EH (cell line): ENCODE data around the gene PLEKHA7.

Experiments
- DNase-seq: peaks from one replicate; pipeline ENCODE4 v3.0.0-alpha.2; 2015; ENCODE audit warnings: low read depth

Gene PLEKHA7

GRCh38 chr11:16839821-16840220 is 174.4 kb downstream of the PLEKHA7 start:
- no peak for DNase-seq

- DNase-seq, result no peak
These were observed 179.8 kb downstream of the PLEKHA7 start for GRCh38 chr11:16834384-16834783.

- no peak for DNase-seq
These were observed 181.2 kb downstream of the PLEKHA7 start for GRCh38 chr11:16833026-16833425.

GRCh38 chr11:16832193-16832539 is 182.0 kb downstream of the PLEKHA7 start:
- no peak for DNase-seq

DNA sequence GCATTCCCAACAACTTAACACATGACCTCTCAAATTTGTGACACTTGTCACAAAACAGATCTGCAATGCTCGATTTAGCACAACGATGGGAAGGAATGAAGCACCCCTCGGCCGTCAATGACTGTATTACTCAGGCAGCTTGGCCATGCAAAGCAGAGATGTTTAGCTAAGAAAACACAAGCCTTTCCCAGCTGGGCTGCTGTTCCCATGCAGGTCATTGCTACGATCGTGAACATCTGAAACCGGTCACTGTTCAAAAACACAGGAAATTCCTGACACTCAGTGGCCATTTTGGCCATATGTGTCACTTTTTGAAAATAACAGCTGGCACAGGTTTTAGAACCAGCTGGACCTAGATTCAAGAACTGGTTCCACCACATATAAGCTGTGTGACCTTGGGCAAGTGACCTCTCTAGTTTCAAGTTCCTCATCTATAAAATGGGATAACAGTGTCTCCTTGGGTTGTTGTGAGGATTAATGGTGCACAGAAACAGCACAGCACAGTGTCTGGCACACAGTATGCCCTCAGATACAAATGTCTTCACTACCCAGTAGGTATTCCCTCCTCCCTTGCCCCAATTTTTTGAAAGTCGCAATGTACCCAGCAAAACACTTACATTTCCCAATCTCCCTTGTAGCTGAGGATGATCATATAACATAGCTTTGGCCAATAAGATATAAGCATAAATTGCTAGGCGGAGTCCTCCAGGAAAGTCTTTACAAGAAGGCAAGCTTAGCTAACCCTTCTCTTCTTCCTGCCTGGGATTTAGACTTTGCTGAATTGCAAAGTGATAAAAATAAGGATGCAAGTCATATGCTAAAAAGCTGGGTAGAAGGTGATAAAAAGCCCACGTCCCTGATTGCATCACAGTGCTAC is 182.7 kb downstream of the PLEKHA7 start:
- DNase-seq, result peak; percentile 26

- DNase-seq, result no peak
These were observed 187.1 kb downstream of the PLEKHA7 start for GRCh38 chr11:16827139-16827538.

- no peak for DNase-seq
These were observed 188.2 kb downstream of the PLEKHA7 start for GRCh38 chr11:16825968-16826367.

DNA sequence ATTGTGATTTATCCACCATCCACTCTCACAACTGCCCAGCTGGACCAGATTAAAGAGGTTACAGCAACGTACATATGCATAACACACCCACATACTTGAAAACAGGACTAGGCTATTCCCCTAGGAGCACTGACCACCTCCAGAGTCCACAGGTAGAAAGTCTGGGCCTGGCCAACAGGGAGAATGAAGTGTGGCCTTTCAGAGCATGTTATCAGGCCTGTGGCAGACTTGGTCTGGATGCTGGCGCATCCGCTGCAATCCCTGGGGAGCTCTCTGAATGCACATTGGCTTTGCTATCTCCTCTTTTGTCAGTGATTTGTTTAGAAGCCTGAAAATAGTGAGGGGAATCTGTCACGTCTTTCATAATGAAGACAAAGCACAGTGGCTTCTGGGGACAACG is 189.1 kb downstream of the PLEKHA7 start:
- DNase-seq, result no peak

DNA sequence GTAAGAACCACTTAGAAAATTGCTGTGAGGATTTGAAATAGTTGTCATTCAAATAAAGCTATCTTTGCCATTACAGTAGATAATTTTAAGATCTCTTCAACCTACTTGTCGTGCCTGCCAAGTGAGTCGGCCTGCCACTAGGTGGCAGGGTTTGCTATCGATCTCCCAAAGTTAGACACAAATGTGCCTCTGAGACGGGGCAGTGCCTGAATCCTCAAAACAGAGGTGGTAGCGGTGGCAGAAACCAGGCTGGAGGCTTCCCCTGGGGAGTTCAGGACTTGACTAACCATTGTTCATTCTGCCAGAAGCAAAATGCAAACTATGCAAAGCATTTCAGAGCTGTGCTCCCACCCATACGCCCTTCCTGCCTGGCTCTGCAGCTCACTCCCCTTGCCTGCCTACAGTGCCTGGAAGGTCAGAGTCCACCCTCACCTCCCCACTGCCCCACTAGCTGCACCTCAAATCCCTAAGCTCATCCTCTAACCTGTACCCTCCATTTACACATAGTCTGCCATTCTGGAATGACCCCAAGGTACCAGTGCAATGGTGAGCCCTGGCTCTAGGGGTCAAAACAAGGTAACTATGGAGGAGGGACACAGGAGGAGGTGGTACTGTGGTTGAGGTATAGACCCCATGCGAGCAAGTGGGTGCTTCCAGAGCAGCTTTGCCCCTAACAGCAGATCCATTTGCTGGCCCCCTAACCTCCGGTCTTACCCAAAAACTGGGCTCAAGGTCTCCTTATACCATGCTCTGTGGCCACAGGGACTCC is 193.7 kb downstream of the PLEKHA7 start:
- peak; percentile 65 for DNase-seq

- no peak for DNase-seq
These were observed 195.9 kb downstream of the PLEKHA7 start for GRCh38 chr11:16818284-16818683.

DNA sequence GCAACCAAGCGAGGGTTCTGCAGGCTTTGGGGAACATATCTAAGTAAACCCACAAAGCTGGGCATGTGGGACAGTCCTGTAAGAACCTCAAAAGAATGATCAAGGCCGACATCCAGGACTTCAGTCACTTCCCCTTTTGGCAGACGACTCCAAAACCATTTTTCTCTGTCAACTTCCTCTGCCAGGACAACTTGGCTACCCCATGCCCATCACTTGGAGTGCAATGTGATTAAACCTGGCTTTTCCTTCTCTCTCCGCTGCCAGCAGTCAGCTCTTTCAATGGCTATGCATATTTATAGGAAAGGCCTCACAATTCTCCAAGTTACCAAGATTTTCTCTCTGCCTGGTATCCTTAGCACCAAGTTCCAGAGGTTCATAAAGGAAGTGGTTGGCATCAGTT is 196.9 kb downstream of the PLEKHA7 start:
- DNase-seq, result no peak

DNA sequence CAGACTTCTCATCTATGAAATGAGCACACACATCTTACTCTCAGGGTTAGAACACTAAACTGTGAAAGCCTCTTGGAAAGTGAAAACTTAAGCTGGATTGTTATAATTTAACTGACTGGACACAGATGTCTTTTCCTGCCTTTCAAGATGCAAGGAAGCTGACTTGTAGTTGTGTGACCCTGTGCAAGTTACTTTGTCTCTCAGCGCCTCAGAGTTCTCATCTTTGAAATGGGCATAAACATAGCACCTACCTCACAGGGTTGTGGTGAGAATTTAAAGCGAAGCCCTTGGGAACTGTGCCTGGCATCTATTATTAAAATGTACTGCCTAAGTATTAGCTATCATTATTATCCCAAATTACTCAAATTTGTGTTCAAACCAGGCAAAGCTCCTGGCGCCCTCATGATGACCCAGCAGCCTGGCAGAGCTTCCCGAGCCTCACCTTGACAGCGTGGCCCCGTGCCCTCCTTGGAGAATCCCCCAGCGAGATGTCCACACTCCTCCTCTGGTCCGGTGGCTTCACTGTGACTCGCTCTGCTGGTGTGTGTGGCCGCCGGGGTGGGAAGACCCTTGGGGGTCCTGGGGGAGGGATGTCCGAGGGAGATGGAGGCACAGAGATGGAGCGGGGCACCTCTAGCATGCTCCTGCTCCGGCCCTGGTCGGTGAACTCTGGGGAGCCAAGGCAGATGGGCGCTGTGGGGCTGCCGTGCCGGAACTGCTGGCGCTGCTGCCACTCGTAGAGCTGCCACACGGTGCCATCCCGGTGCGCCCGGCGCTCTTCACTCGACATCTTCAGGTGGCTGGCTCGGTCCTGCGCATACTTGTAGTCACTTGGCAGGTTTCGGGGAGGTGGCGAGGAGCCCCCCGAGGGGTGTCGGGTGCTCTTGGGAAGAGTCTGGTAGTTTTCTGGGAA is 197.6 kb downstream of the PLEKHA7 start:
- DNase-seq, result no peak

DNA sequence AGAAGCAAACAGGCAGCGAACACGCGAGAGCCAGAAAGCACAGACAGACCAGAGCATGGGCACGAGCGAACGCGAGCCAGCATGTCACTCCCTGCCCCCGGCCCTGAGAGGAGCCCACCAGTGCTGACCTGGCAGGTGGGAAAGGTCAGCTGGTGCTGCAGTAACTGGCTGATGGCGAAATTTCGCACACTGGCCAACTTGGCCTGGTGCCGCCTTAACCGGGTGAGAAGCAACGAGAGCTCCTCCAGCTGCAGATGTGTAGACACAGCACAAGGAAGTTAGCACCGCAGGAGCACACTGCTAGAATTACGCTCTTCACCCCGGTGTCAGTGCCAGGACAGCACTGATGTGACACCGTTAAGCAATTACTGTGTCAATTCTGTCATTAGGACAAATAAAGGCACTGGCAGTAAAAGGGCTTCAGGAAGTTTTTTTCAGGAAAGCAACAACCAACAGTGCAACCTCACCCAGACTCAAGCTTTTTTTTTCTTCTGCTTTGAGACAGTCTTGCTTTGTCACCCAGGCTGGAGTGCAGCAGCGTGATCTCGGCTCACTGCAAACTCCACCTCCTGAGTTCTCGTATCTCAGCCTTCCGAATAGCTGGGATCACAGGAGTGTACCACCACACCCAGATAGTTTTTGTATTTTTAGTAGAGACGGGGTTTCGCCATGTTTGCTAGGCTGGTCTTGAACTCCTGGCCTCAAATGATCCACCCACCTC is 199.0 kb downstream of the PLEKHA7 start:
- no peak for DNase-seq

GRCh38 chr11:16814410-16815046 is 199.7 kb downstream of the PLEKHA7 start:
- DNase-seq, result no peak

DNA sequence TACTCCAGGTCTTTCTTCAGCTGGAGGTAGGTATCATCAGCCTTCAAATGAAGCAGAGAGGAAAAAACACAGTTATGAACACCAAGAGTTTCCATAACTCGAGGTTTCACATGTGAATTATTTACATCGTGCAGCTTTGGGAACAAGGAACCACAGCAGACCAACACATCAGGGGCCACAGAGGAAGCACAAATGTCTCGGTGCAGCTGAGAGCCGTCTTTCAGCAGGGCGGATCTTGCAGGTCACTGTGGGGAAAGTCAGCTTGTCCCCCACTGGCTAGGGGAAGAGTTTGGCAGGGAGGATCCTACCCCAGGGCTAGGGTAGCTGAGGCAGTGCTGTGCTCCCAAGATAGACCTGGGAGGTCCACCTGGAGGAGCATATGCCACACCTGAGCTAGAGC is 201.1 kb downstream of the PLEKHA7 start:
- no peak for DNase-seq

GRCh38 chr11:16812274-16812673 is 201.9 kb downstream of the PLEKHA7 start:
- DNase-seq, result no peak

DNA sequence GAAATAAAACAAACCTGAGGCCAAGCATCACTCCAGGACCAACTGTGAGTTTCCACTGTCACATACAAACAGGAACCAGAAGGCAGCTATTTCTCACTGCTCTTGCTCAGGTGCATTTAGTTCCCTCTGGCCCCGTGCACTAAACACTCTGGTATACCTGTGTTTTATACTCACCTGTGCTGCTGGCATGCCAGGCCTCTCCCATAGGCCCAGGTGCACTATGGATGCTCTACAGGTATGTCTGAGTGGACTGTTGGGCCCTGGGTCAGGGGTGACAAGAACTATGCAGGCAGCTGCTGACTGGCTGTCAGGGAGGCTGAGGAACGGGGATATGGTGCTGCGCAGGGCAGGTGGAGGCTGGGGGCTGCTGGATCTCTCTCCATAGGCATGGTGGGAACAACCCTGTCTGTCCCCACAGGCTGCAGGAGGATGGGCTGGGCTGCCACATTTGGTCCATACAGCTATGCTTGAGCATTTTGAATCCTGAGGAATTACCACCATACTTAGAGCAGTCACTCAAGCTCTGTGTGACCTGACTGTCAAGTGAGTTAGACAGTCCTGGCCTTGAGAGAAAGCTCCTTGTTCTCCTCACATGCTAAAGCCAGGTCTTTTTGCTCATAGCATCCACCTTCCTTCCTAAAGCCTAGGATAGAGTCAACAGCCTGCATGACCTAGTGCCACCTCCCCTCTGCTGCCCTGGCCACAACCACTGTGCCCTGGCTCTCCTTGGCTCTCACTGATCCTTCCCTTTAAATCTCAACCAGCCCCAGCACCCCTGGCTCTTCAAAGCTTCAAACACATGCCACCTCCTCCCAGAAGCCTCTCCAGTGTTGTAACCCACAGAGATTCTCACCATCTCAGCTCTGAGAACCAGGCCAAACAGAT is 202.8 kb downstream of the PLEKHA7 start:
- no peak for DNase-seq

DNA sequence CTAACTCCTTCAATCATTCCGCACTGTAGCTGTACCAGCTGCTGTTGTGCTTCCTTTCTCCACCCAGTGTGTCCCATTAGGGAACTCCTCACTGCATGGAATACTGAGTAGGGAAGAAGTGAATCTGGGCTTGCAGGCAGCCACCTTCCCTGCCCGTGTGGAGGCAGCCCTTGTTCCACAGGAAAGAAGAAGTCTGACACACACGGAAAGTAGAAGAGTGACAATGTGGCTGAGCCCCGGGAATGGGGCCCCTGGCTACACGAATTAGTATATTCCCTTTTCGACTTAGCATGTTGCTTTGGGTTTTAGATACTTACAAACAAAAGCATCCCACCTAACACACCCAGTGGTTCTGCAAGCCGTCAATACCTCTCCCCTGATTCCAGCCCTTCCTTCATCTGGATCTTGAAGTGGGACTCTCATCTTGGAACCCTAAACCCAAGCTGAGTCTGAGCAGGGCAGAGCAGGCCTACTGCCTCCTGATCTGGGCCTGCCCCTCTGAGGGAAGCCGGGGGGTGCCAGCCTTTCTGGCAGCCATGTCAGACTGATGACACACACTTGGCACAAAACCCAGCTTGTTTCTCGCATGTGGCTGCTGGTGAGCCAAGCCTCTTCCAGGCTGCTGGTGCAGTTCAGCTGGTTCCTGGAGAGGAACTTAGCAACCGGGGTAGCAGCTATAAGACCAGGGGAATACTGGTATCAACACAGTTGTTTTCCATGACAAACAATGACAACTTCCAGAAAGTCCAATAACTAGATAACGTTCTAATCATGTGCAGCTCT is 204.1 kb downstream of the PLEKHA7 start:
- DNase-seq, result peak; percentile 43

DNA sequence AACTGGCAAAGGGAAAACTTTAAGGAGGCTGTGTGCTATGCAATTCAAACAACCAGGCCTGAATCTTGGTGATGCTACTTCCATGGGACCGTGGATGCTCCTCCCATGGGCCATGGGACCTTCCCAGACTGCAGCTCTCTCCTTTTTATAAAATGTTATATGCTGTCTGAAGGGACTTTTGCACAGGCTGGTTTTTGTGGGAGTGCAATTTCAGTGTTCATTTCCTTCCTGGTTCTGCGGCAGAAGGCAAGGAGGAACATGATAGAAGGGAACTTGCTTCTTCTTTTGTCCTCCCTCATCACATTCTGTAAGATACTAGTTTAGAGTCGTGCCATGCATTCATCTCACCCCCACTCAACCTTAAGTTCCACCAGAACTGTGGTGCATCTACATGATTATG is 206.9 kb downstream of the PLEKHA7 start:
- no peak for DNase-seq
